ENCODE measurements around the gene DAZAP1. TPM values are rescaled to one million over a fixed set of nuclear protein-coding genes. Genes with fewer than 3 reads are reported as not detected.

Gene DAZAP1
- total RNA-seq, 2 donors from 2014 or later = 148 to 163 TPM

GRCh38 chr19:1402411-1403070 is 4.8 kb upstream of the DAZAP1 start:
- no peaks in the 10 kb centered on the region for H3K9me3 ChIP-seq (ENCODE audit: control insufficient read depth, low read length, poor library complexity, severe bottlenecking)
- no peaks in the 10 kb centered on the region for H3K27me3 Mint-ChIP-seq
- ATAC-seq = no peak
- H3K27ac Mint-ChIP-seq = no peak overlapping the region
- H3K4me1 Mint-ChIP-seq = peaks cover 9% of the 10 kb centered on the region
- H3K4me3 Mint-ChIP-seq = peak overlapping the region; percentile 82
- DNase-seq = no peak
- H3K36me3 Mint-ChIP-seq (ENCODE audit: low read depth) = no peaks in the 10 kb centered on the region

GRCh38 chr19:1406774-1407527 is 435 bp upstream of the DAZAP1 start:
- DNase-seq (peak; percentile 99), ATAC-seq (peak; percentile 86)
- Mint-ChIP-seq H3K27ac (no peak overlapping the region), H3K4me1 (peaks cover 34% of the 10 kb centered on the region), H3K27me3 (no peaks in the 10 kb centered on the region), H3K4me3 (peak overlapping the region; percentile 84), H3K36me3 (ENCODE audit: low read depth) (peaks cover 2% of the 10 kb centered on the region)
- H3K9me3 ChIP-seq (ENCODE audit: control insufficient read depth, low read length, poor library complexity, severe bottlenecking) = no peaks in the 10 kb centered on the region

GRCh38 chr19:1408300-1409203 is 1.2 kb downstream of the DAZAP1 start:
- H3K27ac Mint-ChIP-seq = peak overlapping the region; percentile 96
- H3K9me3 ChIP-seq (ENCODE audit: control insufficient read depth, low read length, poor library complexity, severe bottlenecking) = no peaks in the 10 kb centered on the region
- H3K4me3 Mint-ChIP-seq = peak overlapping the region; percentile 94
- ATAC-seq (peak; percentile 32), DNase-seq (peak; percentile 35 to 57 (median 37))
- no peaks in the 10 kb centered on the region for H3K27me3 Mint-ChIP-seq
- peaks cover 44% of the 10 kb centered on the region for H3K4me1 Mint-ChIP-seq
- peaks cover 2% of the 10 kb centered on the region for H3K36me3 Mint-ChIP-seq (ENCODE audit: low read depth)

GRCh38 chr19:1409204-1410005 is 2.0 kb downstream of the DAZAP1 start:
- H3K9me3 ChIP-seq (ENCODE audit: control insufficient read depth, low read length, poor library complexity, severe bottlenecking) = no peaks in the 10 kb centered on the region
- peaks cover 45% of the 10 kb centered on the region for H3K4me1 Mint-ChIP-seq
- H3K4me3 Mint-ChIP-seq = peak overlapping the region; percentile 94
- peak overlapping the region; percentile 96 for H3K27ac Mint-ChIP-seq
- ATAC-seq = no peak
- no peaks in the 10 kb centered on the region for H3K27me3 Mint-ChIP-seq
- DNase-seq = no peak
- peaks cover 2% of the 10 kb centered on the region for H3K36me3 Mint-ChIP-seq (ENCODE audit: low read depth)

GRCh38 chr19:1410136-1410786 is 2.9 kb downstream of the DAZAP1 start:
- no peaks in the 10 kb centered on the region for H3K27me3 Mint-ChIP-seq
- ATAC-seq (no peak), DNase-seq (no peak)
- peaks cover 47% of the 10 kb centered on the region for H3K4me1 Mint-ChIP-seq
- no peaks in the 10 kb centered on the region for H3K9me3 ChIP-seq (ENCODE audit: control insufficient read depth, low read length, poor library complexity, severe bottlenecking)
- H3K36me3 Mint-ChIP-seq (ENCODE audit: low read depth) = peaks cover 2% of the 10 kb centered on the region
- H3K4me3 Mint-ChIP-seq = peak overlapping the region; percentile 94
- peak overlapping the region; percentile 96 for H3K27ac Mint-ChIP-seq

GRCh38 chr19:1410789-1411188 is 3.4 kb downstream of the DAZAP1 start:
- Mint-ChIP-seq H3K36me3 (ENCODE audit: low read depth) (peaks cover 2% of the 10 kb centered on the region), H3K4me1 (peaks cover 53% of the 10 kb centered on the region), H3K4me3 (peak overlapping the region; percentile 94), H3K27ac (peak overlapping the region; percentile 96), H3K27me3 (no peaks in the 10 kb centered on the region)
- no peaks in the 10 kb centered on the region for H3K9me3 ChIP-seq (ENCODE audit: control insufficient read depth, low read length, poor library complexity, severe bottlenecking)
- no peak for ATAC-seq
- DNase-seq = no peak

GRCh38 chr19:1411255-1412191 is 4.1 kb downstream of the DAZAP1 start:
- DNase-seq = no peak
- H3K9me3 ChIP-seq (ENCODE audit: control insufficient read depth, low read length, poor library complexity, severe bottlenecking) = no peaks in the 10 kb centered on the region
- no peak for ATAC-seq
- Mint-ChIP-seq H3K27ac (peak overlapping the region; percentile 96), H3K27me3 (no peaks in the 10 kb centered on the region), H3K4me3 (peak overlapping the region; percentile 94), H3K4me1 (peaks cover 57% of the 10 kb centered on the region), H3K36me3 (ENCODE audit: low read depth) (peaks cover 2% of the 10 kb centered on the region)

- no peak for DNase-seq
- Mint-ChIP-seq H3K36me3 (ENCODE audit: low read depth) (peaks cover 2% of the 10 kb centered on the region), H3K4me3 (peak overlapping the region; percentile 94), H3K4me1 (peaks cover 62% of the 10 kb centered on the region), H3K27ac (peak overlapping the region; percentile 96), H3K27me3 (no peaks in the 10 kb centered on the region)
- no peaks in the 10 kb centered on the region for H3K9me3 ChIP-seq (ENCODE audit: control insufficient read depth, low read length, poor library complexity, severe bottlenecking)
- ATAC-seq = no peak
These were observed 5.0 kb downstream of the DAZAP1 start for GRCh38 chr19:1412323-1412923.

GRCh38 chr19:1412995-1413800 is 5.8 kb downstream of the DAZAP1 start:
- no peak for DNase-seq
- Mint-ChIP-seq H3K27ac (peak overlapping the region; percentile 68), H3K4me1 (peaks cover 64% of the 10 kb centered on the region), H3K27me3 (no peaks in the 10 kb centered on the region), H3K4me3 (peak overlapping the region; percentile 70), H3K36me3 (ENCODE audit: low read depth) (peaks cover 2% of the 10 kb centered on the region)
- ATAC-seq = no peak
- H3K9me3 ChIP-seq (ENCODE audit: control insufficient read depth, low read length, poor library complexity, severe bottlenecking) = no peaks in the 10 kb centered on the region

GRCh38 chr19:1416014-1416841 is 8.8 kb downstream of the DAZAP1 start:
- no peaks in the 10 kb centered on the region for H3K36me3 Mint-ChIP-seq (ENCODE audit: low read depth)
- peak overlapping the region; percentile 86 for H3K4me3 Mint-ChIP-seq
- H3K9me3 ChIP-seq (ENCODE audit: control insufficient read depth, low read length, poor library complexity, severe bottlenecking) = no peaks in the 10 kb centered on the region
- H3K27ac Mint-ChIP-seq = peak overlapping the region; percentile 90
- ATAC-seq (no peak), DNase-seq (no peak)
- peaks cover 43% of the 10 kb centered on the region for H3K4me1 Mint-ChIP-seq
- no peaks in the 10 kb centered on the region for H3K27me3 Mint-ChIP-seq
